Measurements from ENCODE around the gene CLP1.
"Not testable (repeated sequence)": the region's sequence is repeated elsewhere in the genome, so short reads cannot be mapped to it uniquely, and the experiment has no call there.

Gene CLP1

GRCh38 chr11:57640068-57640800, 17.3 kb upstream of the CLP1 start:
- no peak for DNase-seq (ENCODE audit: low read depth in 3 of 3, low spot score in 1 of 3)

GRCh38 chr11:57641011-57641807, 16.4 kb upstream of the CLP1 start:
- no peak for DNase-seq (ENCODE audit: low read depth in 3 of 3, low spot score in 1 of 3)

- DNase-seq (ENCODE audit: low read depth in 3 of 3, low spot score in 1 of 3) = no peak
These were observed 13.8 kb upstream of the CLP1 start for GRCh38 chr11:57643802-57644201.

DNA sequence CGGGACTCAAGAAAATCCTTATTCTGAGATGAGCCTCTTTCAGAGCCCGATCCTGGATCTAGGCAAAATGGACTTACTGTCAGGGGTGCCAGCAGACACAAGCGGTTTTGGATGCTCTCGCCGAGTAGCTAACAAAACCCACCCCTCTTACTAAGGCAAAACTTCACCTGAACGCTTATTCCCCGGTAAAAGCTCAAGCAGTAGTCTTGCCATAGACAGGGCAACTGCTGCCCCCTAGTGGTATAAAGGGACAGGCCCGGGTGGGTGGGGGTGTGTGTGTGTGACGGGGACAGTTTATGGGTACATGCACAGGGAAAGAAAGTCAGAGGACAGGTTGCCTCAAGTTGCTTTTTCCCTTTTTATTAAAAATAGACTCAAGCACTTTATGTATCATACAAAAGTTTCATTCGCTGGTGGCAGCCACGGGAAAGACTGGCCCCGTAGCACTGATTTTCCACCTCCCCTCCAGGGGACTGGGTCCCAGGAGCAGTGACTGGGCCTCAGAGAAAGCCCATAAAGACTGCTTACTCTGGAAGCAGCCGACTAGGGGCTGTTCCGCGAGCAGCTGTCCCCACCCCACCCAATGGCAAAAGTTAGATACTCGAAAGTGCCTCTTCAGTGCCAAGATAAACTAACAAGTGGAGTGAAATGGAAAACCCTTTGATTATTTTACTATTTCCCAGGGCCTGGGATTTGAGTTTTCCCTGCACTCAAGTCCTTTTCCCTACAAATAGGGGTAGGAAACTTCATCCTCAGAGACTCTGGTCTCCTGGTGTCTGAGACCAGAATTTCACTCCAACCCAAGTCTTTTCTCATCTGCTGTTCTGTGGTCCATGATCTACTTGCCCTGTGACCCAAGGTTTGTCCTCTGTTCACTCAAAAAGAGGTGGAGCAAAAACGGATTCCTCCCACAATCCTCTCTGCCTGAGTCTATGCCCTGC, 12.5 kb upstream of the CLP1 start:
- DNase-seq (ENCODE audit: low read depth in 3 of 3, low spot score in 1 of 3) = peak; percentile 63 to 74 (median 67)

DNA sequence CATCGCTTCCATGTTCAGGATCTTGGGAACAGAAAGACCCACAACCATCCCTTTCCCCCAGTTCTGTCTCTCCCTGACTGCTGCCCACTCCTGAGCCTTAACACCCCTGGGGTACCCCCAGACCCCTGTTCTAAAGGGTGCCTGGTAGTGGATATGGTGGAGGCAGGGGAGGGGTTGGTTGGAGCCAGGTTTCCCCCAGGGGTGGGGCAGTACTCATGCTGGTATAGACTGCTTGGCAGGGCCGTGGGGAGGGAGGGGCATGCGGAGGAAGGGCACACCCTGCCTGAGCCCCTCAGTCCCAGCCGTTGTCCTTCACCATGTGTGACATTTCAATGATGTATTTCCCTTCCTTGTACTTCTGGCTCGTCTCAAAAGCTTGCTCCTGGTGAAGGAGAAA, 11.9 kb upstream of the CLP1 start:
- DNase-seq (ENCODE audit: low read depth in 3 of 3, low spot score in 1 of 3) = no peak

DNA sequence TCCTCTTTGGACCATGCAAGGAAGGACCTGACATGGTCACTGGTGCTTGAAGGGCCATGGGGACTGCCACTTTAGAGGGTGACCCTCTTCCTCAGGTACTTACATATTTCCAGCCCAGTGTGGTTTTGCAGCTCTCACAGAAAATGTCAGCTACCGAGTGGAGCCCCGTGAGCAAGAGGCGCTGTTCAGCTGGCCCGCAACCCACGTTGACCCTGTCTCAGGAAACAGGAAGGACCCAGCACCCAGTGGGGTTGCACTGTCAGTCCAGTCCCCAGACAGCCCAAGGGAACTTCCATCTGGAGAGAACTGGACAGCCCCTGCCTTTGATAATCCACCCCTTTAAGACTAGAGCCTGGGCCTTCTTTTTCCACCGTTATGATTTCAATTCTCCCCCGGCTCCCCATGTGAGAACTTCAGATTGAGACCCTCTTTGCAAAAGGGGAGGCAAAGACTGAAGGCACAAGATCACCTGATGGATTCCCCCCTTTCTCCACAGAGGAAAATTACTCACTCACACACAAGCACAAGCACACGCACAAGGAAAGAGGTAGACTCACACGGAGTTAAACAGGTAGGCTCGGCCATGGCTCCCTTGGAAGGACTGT, 11.3 kb upstream of the CLP1 start:
- no peak for DNase-seq (ENCODE audit: low read depth in 3 of 3, low spot score in 1 of 3)

- DNase-seq (ENCODE audit: low read depth in 3 of 3, low spot score in 1 of 3) = no peak
These were observed 10.7 kb upstream of the CLP1 start for GRCh38 chr11:57646799-57647303.

DNA sequence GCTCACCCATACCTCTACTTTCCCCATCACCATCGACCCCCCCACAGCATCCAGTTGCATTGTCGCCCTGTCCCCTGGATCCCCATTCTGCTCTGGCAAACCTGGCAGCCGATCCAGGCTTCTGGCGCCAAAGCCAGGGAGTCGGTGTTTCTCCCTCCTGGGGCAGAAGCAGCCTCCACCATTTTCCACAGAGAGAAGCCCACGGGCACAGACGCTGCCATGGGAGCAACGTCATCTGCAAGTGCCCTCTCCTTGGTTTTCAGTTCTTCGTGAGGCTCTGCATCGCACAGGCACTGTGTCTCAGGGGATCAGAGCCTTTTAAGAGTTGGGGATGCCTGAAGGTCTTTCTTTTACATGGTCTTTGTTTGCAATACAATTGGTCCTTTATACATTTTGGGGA, 10.2 kb upstream of the CLP1 start:
- DNase-seq (ENCODE audit: low read depth in 3 of 3, low spot score in 1 of 3) = no peak

DNA sequence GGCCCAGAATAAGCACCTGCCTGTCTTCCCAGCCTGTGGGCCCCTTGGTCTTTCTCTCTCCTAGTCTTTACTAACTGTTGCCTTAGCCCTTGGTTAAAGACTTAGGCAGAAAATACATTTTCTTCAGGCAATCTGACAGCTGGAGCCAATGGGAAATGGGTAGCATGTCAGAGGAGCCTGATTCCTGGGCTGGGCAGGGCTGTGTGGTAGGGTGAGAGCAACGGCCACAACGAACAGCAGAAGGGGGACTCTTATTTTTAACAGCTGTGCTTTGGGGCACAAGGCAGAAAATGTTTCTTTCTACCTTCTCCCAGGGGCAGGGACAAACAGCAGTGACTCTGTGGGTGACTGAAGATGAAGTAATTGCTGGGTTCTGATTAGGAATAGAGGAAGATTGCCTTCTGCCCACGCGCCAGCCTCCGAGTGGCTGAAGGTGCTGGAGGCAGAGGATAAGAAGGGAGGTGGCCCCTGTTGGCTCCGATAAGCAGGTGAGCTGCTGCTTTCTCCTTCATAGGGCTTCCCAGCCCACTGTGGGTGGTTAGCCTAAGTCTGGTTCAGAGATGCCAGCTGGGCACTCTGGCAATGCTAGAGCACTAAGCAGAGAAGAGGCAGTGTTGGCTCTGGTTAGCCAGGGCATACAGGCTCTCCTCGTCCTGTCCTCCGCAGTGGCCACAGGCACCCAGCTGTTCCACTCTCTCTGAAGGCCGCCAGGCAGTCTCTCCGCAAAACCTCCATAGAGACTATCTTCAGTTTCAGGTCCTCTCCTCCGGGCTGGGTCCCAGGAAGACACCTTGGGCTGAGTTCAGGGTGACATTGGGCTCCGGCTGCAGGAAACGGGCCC, 9.4 kb upstream of the CLP1 start:
- no peak for DNase-seq (ENCODE audit: low read depth in 3 of 3, low spot score in 1 of 3)

DNA sequence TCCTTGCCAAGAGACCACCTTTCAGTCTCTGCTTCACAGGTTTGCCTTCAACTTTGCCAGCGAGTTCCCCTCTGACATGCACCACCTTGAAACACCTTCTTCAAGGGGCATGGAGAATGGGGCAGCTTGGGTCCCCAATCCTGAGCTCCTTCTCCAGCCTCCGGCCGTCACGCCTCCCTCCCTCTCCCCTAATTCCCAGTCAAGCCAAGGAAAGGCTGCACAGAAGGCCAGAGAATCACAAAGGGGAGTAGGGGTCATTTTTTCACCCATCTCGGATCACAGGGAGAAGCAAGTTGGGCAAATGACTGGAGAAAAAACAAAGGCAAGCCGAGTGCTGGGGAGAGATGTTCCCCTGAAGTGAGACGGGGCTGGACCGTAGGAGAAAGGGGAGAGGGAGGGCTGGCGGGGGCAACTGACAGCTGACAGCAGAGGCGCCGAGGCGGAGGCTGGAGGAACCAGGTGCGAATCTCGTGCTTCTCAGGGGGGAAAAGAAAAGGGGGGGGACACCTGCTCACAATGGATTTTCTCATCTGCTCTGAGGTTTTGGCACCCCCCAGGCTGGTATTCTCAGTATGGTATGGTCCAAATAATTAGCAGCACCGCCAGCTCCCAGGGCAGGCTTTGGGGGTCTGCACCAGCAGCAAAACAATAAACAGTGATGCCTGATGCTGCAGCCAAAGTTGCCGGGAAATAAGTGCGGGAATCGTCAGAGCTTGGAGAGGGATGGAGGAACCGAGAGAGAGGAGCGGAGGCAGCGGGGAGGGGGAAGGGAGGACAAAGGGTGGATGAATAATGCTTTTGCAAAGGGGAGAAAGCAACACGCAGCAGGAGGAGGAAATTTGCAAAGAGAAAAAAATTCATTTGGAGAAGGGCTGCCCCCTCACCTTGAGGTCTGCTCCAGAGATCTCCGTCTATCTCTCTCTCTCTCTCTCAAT, 8.5 kb upstream of the CLP1 start:
- DNase-seq (ENCODE audit: low read depth in 3 of 3, low spot score in 1 of 3) = no peak

GRCh38 chr11:57649826-57650738, 7.5 kb upstream of the CLP1 start, which contains the start of gene YPEL4:
Gene YPEL4, minus strand, starts transcription at chr11:57649912. Its CDS starts 2,805 bp downstream, at chr11:57647107.
- peak; percentile 33 to 40 (median 33) for DNase-seq (ENCODE audit: low read depth in 3 of 3, low spot score in 1 of 3)

DNA sequence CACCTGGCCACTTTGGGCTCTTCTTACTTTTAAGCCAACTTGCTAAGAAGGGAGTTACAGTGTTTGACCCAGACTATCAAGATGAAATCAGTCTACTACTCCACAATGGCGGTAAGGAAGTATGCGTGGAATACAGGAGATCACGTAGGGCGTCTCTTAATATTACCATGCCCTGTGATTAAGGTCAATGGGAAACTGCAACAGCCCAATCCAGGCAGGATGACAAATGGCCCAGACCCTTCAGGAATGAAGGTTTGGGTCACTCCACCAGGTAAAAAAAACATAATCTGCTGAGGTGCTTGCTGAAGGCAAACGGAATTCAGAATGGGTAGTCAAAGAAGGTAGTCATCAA, 6.8 kb upstream of the CLP1 start:
- no peak for DNase-seq (ENCODE audit: low read depth in 3 of 3, low spot score in 1 of 3)

GRCh38 chr11:57651408-57651807, 6.2 kb upstream of the CLP1 start:
- no peak for DNase-seq (ENCODE audit: low read depth in 3 of 3, low spot score in 1 of 3)

- not testable (repeated sequence) for DNase-seq (ENCODE audit: low read depth in 3 of 3, low spot score in 1 of 3)
These were observed 5.3 kb upstream of the CLP1 start for GRCh38 chr11:57652230-57652629.

- no peak for DNase-seq (ENCODE audit: low read depth in 3 of 3, low spot score in 1 of 3)
These were observed 4.9 kb upstream of the CLP1 start for GRCh38 chr11:57652662-57653061.

- DNase-seq (ENCODE audit: low read depth in 3 of 3, low spot score in 1 of 3) = no peak
These were observed 4.4 kb upstream of the CLP1 start for GRCh38 chr11:57653163-57653562.

DNA sequence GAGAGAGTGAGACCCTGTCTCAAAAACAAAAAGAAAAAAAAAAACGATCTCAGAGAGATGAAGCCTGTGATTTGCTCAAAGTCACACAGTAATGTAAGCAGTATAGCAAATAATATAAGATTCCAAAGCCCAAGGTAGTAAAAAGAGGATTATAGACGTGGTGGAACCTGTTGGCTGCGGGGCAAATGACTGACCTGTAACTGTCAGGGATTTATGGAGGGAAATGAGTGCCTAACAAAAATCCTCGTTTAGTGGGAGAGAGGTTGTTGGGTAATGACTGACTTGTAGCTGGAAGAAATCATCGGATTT, 723 bp upstream of the CLP1 start:
- DNase-seq (ENCODE audit: low read depth in 3 of 3, low spot score in 1 of 3) = no peak

- no peak for DNase-seq (ENCODE audit: low read depth in 3 of 3, low spot score in 1 of 3)
These were observed 430 bp downstream of the CLP1 start for GRCh38 chr11:57658023-57658361.
